ENCODE data around the gene DHRS11.

Gene DHRS11

GRCh38 chr17:36611345-36612072, 19.8 kb downstream of the DHRS11 start:
- no peak overlapping the region for H3K27ac ChIP-seq

GRCh38 chr17:36612323-36612722, 20.6 kb downstream of the DHRS11 start:
- Histone ChIP-seq H4K20me1 (peaks cover 66% of the 10 kb centered on the region), H3K9ac (no peak overlapping the region), H3K4me1 (peaks cover 17% of the 10 kb centered on the region), H3K27me3 (no peaks in the 10 kb centered on the region), H3K4me2 (no peak overlapping the region), H3K9me3 (no peaks in the 10 kb centered on the region), H3K4me3 (no peak overlapping the region), H3K36me3 (peaks cover 26% of the 10 kb centered on the region), H3K27ac (no peak overlapping the region)
- TF ChIP-seq Cebpa-rat (IDR thresholded peaks at IDR 0.05): no peak

More at GRCh38 chr17:36611345-36612072, 19.8 kb downstream of the DHRS11 start:
- H3K36me3 ChIP-seq: peaks cover 32% of the 10 kb centered on the region
- no peak overlapping the region for H3K4me3 ChIP-seq
- peaks cover 74% of the 10 kb centered on the region for H4K20me1 ChIP-seq
- H3K4me2 ChIP-seq: no peak overlapping the region
- H3K9me3 ChIP-seq: no peaks in the 10 kb centered on the region
- H3K27me3 ChIP-seq: no peaks in the 10 kb centered on the region
- H3K4me1 ChIP-seq: peaks cover 18% of the 10 kb centered on the region
- no peak overlapping the region for H3K9ac ChIP-seq
- TF ChIP-seq Cebpa-rat (IDR thresholded peaks at IDR 0.05): no peak

- H3K27me3 ChIP-seq: no peaks in the 10 kb centered on the region
- no peaks in the 10 kb centered on the region for H3K9me3 ChIP-seq
- H3K4me3 ChIP-seq: no peak overlapping the region
- TF ChIP-seq Cebpa-rat (IDR thresholded peaks at IDR 0.05): no peak
- H3K4me2 ChIP-seq: no peak overlapping the region
- H3K4me1 ChIP-seq: peaks cover 17% of the 10 kb centered on the region
- H3K9ac ChIP-seq: no peak overlapping the region
- H3K27ac ChIP-seq: no peak overlapping the region
- peaks cover 18% of the 10 kb centered on the region; the same call in 1 of the 2 replicates for H3K36me3 ChIP-seq
- peaks cover 57% of the 10 kb centered on the region for H4K20me1 ChIP-seq
These were observed 21.5 kb downstream of the DHRS11 start for GRCh38 chr17:36613155-36613554.

- Histone ChIP-seq H3K36me3 (0 out of 2 replicates have a peak, but pooled peaks cover 14% of the 10 kb centered on the region), H3K27ac (no peak overlapping the region), H3K9me3 (no peaks in the 10 kb centered on the region), H3K4me1 (peaks cover 10% of the 10 kb centered on the region), H3K4me2 (no peak overlapping the region), H3K27me3 (no peaks in the 10 kb centered on the region), H3K9ac (no peak overlapping the region), H4K20me1 (peaks cover 48% of the 10 kb centered on the region), H3K4me3 (no peak overlapping the region)
- TF ChIP-seq Cebpa-rat (IDR thresholded peaks at IDR 0.05): no peak
These were observed 22.4 kb downstream of the DHRS11 start for GRCh38 chr17:36614081-36614480.

- 0 out of 2 replicates have a peak, but pooled peaks cover 13% of the 10 kb centered on the region for H3K36me3 ChIP-seq
- no peak overlapping the region for H3K4me2 ChIP-seq
- H3K4me3 ChIP-seq: no peak overlapping the region
- peaks cover 8% of the 10 kb centered on the region; the same call in 1 of the 2 replicates for H3K4me1 ChIP-seq
- H3K9me3 ChIP-seq: no peaks in the 10 kb centered on the region
- H3K9ac ChIP-seq: no peak overlapping the region
- peaks cover 40% of the 10 kb centered on the region for H4K20me1 ChIP-seq
- no peak overlapping the region for H3K27ac ChIP-seq
- TF ChIP-seq Cebpa-rat (IDR thresholded peaks at IDR 0.05): no peak
- H3K27me3 ChIP-seq: no peaks in the 10 kb centered on the region
These were observed 23.3 kb downstream of the DHRS11 start for GRCh38 chr17:36614933-36615332.

GRCh38 chr17:36616061-36617029, 24.7 kb downstream of the DHRS11 start:
- TF ChIP-seq Cebpa-rat (IDR thresholded peaks at IDR 0.05): no peak
- no peaks in the 10 kb centered on the region for H3K27me3 ChIP-seq
- no peak overlapping the region for H3K4me2 ChIP-seq

GRCh38 chr17:36617773-36618172, 26.1 kb downstream of the DHRS11 start:
- H3K27ac ChIP-seq: no peak overlapping the region
- H3K4me3 ChIP-seq: no peak overlapping the region
- no peak overlapping the region for H3K4me2 ChIP-seq
- no peaks in the 10 kb centered on the region for H3K9me3 ChIP-seq
- no peaks in the 10 kb centered on the region for H3K36me3 ChIP-seq
- peaks cover 40% of the 10 kb centered on the region for H4K20me1 ChIP-seq
- TF ChIP-seq Cebpa-rat (IDR thresholded peaks at IDR 0.05): no peak
- no peaks in the 10 kb centered on the region for H3K27me3 ChIP-seq
- H3K9ac ChIP-seq: no peak overlapping the region
- H3K4me1 ChIP-seq: peaks cover 8% of the 10 kb centered on the region; the same call in 1 of the 2 replicates

More at GRCh38 chr17:36616061-36617029, 24.7 kb downstream of the DHRS11 start:
- H3K9ac ChIP-seq: no peak overlapping the region
- no peaks in the 10 kb centered on the region for H3K36me3 ChIP-seq
- no peak overlapping the region for H3K4me3 ChIP-seq
- peaks cover 8% of the 10 kb centered on the region; the same call in 1 of the 2 replicates for H3K4me1 ChIP-seq
- peaks cover 47% of the 10 kb centered on the region for H4K20me1 ChIP-seq
- no peak overlapping the region for H3K27ac ChIP-seq
- no peaks in the 10 kb centered on the region for H3K9me3 ChIP-seq

- H3K4me1 ChIP-seq: no peaks in the 10 kb centered on the region
- H3K27me3 ChIP-seq: no peaks in the 10 kb centered on the region
- no peaks in the 10 kb centered on the region for H3K9me3 ChIP-seq
- H3K4me3 ChIP-seq: no peak overlapping the region
- no peak overlapping the region for H3K9ac ChIP-seq
- no peak overlapping the region for H3K27ac ChIP-seq
- TF ChIP-seq Cebpa-rat (IDR thresholded peaks at IDR 0.05): no peak
- no peaks in the 10 kb centered on the region for H3K36me3 ChIP-seq
- no peak overlapping the region for H3K4me2 ChIP-seq
- H4K20me1 ChIP-seq: peaks cover 30% of the 10 kb centered on the region
These were observed 31.6 kb downstream of the DHRS11 start for GRCh38 chr17:36623281-36623680.

GRCh38 chr17:36625188-36625587, 33.5 kb downstream of the DHRS11 start:
- H3K27me3 ChIP-seq: no peaks in the 10 kb centered on the region
- peaks cover 30% of the 10 kb centered on the region for H4K20me1 ChIP-seq
- no peaks in the 10 kb centered on the region for H3K4me1 ChIP-seq
- no peak overlapping the region for H3K9ac ChIP-seq
- H3K27ac ChIP-seq: no peak overlapping the region
- no peaks in the 10 kb centered on the region for H3K36me3 ChIP-seq
- no peak overlapping the region for H3K4me2 ChIP-seq
- TF ChIP-seq Cebpa-rat (IDR thresholded peaks at IDR 0.05): no peak
- H3K4me3 ChIP-seq: no peak overlapping the region
- H3K9me3 ChIP-seq: no peaks in the 10 kb centered on the region

- H4K20me1 ChIP-seq: peaks cover 16% of the 10 kb centered on the region
- H3K4me2 ChIP-seq: no peak overlapping the region
- no peaks in the 10 kb centered on the region for H3K36me3 ChIP-seq
- no peaks in the 10 kb centered on the region for H3K27me3 ChIP-seq
- no peak overlapping the region for H3K27ac ChIP-seq
- H3K4me3 ChIP-seq: no peak overlapping the region
- no peak for TF ChIP-seq Cebpa-rat (IDR thresholded peaks at IDR 0.05)
- H3K4me1 ChIP-seq: no peaks in the 10 kb centered on the region
- H3K9me3 ChIP-seq: no peaks in the 10 kb centered on the region
- H3K9ac ChIP-seq: no peak overlapping the region
These were observed 35.4 kb downstream of the DHRS11 start for GRCh38 chr17:36627101-36627500.

Data from BLaER1 (cell line).